DLD1 (cell line): Measurements from ENCODE around the gene HTR3B.
"Not testable (repeated sequence)": the region's sequence is repeated elsewhere in the genome, so short reads cannot be mapped to it uniquely, and the experiment has no call there.

Experiments
- in situ Hi-C: cut with HindIII; loops from 2 replicates; pipeline ENCODE4 v1.10.0; 2017; ENCODE audit warnings: low sequenced_read_pairs

Gene HTR3B

DNA sequence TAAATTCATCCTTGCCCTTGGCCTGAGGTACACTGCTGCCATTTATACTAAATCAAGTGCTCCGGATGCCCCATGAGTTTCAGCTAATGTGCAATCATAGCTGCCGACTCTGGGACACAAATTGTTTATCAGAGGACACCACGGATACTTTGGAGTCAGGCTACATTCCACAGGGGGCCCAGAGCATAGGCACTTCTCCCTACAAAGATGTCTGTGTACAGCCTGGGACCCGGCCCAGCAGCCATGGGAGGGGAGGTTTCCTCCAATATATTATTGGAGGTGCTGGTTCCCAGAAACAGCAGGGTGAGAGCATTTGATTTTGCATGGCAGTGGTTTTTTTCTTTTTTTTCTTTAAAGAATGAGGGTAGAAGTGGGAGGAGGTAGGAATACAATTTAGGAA is 31.3 kb downstream of the HTR3B start:
- in situ Hi-C loops = no loop called here

DNA sequence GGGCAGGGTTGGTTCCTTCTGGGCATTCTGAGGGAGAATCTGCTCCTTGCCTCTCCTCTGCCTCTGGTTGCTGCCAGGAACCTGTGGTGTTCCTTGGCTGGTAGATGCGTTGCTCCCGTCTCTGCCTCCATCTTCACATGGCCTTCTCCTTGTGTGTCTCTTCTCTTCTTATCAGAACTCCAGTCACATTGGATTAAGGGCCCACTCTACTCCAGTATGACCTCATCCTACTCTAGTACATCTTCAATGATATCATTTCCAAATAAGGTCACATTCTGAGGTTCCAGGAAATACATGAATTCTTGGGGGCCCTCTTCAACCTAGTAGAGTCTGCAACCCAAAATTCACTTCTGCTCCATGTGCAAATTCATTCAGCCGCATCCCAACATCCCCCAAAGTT is 33.3 kb downstream of the HTR3B start:
- in situ Hi-C loops = no loop called here

DNA sequence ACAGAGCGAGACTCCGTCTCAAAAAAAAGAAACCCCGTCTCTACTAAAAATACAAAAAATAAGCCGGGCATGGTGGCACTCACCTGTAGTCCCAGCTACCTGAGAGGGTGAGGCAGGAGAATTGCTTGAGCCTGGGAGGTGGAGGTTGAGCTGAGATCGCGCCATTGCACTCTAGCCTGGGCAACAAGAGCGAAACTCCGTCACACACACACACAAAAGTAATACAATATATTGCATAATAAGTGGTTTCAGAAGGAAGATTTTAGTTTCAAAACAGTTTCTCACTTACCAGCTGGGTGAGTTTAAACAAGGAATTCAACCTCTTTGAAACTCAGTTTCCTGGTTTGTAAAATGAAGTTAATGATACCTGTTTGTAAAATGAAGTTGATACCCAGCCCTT is 37.7 kb downstream of the HTR3B start:
- in situ Hi-C loops = no loop called here

DNA sequence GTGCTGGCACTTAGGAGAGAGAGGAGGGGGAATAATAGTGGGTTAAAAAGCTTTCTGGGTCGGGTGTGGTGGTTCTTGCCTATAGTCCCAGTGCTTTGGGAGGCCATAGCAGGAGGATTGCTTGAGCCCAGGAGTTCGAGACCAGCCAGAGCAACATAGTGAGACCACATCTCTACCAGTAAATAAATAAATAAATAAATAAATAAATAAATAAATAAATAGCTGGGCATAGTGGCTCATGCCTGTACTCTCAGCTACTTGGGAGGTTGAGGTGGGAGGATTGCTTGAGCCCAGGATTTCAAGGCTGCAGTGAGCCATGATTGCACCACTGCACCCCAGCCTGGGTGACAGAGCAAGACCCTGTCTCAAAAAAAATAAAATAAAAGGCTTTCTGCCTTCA is 41.6 kb downstream of the HTR3B start:
- in situ Hi-C loops = not testable (repeated sequence)

DNA sequence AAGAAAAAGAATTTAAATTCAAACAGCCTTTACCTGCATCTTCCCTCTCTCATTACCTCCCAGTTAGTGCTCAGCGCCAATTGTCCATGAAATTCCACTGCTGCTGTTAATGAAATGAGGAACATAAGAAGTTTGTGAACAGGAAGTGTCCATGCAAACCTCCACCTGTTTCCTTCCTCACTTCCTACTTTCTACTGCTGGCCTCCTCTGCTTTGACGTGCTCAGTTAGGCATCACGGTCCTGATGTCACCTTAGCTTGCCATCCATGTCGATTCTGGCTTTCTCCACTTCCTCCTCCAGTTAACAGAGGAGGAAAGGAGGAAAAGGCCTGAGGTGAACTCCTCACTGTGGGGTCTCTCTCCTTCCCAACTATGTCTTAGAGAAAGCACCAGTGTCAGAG is 43.4 kb downstream of the HTR3B start:
- in situ Hi-C loops = no loop called here

DNA sequence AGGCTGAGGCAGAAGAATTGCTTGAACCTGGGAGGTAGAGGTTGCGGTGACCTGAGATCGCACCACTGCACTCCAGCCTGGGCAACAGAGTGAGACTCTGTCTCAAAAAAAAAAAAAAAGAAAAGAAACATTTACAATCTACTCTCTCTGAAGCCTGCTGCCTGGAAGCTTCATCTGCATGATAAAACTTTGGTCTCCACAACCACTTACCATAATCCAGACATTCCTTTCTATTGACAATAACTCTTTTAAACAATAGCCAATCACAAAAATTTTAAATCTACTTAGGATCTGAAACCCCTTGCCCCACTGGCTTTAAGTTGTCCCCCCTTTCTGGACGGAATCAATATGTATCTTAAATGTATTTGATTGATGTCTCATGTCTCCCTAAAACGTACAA is 45.3 kb downstream of the HTR3B start:
- in situ Hi-C loops = no loop called here

DNA sequence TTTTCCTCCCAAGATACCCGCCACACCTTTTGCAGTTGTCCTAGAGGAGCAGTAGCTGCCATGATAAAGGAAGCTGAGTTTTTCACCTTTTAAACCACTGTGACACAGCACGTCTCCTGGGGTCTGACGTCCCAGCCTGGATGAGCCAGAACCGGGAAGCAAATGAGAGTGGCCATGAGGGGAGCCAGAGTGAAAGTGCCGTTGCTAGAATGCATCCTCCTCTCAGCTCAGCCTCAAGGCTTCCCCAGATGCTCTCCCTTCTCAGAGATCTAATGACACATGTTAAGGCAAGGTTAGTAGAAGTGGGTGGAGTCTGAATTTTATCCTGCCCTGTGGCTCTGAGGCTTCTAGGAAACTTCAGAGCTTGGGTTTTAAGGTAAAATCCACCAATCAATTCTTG is 46.9 kb downstream of the HTR3B start:
- in situ Hi-C loops = no loop called here

DNA sequence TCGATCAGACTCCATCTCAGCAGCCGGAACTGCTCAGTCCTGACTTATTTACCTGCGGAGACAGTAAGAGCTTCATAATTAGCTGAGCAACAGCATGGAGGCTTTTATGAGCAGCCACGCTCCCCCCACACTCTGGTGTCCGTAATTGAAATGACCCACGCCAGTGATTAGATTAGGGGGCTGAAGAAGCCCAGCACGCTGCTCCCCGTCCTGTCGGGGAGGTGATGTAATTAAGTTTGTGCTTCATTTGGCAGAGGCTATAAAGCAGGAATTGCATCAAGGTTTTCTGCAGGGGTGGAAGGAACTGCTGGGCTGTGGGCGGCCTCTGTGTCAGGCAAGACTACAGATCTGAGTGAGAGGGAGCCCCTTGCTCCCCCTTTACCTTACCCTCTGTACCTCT is 47.5 kb downstream of the HTR3B start:
- in situ Hi-C loops = no loop called here

DNA sequence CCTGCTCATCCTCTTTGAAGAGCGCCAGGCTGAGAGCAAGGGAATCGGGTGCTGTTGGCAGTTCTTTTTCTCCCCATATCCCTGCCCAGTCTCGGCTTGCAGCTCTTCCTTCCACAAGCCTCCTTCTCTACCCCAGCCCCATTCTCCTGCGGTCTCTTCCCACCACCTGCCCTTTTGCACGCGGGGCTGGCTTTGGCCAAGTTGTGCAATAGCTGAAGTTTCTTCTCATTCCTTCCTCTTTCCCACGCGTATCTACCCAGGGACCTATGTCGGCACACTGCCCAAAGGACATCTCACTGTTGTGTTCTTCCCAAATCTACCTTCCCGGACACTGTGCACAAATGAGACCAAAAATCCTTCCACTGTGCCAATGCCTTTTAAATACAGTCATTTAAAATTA is 48.0 kb downstream of the HTR3B start:
- in situ Hi-C loops = no loop called here

DNA sequence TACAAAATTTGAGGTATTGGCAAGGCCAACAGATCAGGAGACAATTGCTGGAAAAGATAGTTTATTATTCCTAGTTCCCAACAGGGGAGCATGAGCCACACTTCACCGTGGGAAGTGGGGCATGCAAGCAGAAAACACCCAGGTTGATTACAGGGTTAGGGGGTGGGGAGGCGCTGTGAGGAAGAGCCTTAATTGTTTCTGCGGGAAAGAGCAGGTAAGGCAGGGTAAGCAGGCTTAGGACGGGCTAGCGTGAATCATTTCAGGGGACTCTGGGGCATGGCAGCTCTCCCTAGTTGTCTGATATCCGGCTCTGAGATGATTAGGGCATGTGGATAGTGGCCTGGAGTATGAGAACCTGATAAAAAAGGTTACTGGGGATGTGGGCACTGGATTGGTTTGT is 49.6 kb downstream of the HTR3B start:
- in situ Hi-C loops = no loop called here

DNA sequence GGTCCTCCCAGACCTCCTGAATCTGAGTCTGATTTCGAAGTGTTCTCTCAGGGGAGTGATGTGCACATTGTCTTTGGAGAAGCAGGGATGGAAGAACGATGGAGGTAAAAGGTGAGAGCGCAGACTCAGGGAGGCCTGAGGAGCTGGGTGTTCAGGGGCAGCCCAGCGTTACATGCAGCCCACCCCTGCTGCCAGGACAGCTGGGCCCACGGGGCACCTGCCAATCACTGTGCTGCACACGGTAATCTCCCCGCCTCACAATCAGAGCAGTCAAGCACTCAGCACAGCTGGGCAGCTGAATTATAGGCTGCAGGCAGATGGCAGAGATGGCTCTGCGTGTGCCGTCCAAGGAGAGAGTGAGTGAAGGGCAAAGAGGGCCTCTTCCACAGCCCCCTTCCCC is 52.4 kb downstream of the HTR3B start:
- in situ Hi-C loops = loop anchor here (5.0 kb wide), 1 partner anchor 50 kb away; no protein-coding TSS in a partner anchor

DNA sequence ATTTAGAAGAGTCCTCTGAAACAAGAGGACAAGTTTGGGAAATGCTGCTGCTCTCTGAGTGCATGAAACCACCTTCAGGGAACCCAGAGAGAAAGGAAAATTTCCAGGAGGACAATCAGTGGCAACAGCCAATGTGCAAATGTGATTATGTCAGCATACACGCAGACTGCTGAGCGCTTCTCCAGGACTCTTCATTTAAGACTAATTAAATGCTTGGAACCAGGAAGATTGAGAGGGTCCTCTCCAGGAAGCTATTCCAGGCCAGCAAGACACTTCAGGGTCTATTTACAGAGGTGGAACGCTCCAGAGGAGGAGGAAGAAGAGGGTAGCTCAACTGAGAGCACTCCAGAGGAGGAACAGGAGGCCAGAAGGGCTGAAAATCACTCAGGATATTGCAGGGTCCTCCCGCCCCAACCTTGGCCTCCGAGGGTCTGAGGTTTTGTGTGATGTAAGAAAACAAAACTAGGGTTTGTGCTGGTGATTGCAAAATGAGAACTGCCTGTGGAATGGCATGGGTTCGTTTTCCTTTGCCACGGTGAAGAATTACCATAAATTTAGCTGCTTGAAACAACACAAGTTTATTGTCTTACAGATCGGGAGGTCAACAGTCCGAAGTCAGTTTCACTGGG is 56.2 kb downstream of the HTR3B start:
- in situ Hi-C loops = no loop called here

DNA sequence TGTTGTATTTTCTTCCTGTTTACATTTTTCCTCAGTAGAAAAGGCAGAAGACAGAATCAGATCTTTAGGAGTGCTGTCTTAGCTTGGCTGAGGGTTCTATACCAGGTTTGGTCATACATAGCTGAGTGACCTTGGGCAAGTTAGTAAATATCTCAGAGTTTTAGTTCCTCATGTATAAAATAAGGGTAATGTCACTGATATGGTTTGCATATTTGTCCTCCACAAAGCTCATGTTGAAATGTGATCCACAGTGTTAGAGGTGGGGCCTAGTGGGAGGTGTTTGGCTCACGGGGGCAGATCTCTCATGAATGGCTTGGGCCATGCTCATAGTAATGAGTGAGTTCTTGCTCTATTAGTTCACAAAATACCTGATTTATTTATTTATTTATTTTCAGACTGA is 62.8 kb downstream of the HTR3B start:
- in situ Hi-C loops = no loop called here

DNA sequence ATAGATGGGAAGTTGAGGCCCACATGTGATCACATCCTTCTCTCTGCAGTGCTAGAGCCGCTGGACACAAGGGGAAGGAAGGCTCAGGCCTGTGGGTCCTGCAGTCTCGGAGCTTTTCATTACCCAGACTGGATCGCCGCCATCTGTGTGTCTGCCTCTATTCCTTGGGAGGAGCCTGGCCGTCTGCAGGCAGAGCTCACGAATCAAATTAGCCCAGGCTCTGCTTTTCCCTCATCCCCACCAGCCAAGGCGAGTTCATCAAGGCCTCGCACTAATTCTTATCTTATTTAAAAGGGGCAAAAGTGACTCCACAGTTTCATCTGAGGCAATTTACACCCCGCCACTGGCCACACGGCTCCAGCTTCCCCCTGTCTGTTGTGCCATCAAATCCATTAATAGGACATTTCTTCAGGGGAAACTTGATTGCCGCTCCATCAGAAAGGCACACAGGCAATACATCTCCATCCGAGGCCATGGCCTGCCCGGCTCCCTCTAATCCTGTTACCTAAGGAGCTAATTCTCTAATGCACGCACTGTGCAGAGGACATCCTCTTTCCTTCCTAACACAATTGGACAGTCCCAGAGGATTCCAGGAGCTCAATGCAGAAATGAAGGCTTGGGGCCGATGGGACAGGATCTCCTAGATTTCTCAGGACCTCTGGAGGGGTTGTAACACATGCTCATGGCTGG is 67.1 kb downstream of the HTR3B start:
- in situ Hi-C loops = no loop called here

DNA sequence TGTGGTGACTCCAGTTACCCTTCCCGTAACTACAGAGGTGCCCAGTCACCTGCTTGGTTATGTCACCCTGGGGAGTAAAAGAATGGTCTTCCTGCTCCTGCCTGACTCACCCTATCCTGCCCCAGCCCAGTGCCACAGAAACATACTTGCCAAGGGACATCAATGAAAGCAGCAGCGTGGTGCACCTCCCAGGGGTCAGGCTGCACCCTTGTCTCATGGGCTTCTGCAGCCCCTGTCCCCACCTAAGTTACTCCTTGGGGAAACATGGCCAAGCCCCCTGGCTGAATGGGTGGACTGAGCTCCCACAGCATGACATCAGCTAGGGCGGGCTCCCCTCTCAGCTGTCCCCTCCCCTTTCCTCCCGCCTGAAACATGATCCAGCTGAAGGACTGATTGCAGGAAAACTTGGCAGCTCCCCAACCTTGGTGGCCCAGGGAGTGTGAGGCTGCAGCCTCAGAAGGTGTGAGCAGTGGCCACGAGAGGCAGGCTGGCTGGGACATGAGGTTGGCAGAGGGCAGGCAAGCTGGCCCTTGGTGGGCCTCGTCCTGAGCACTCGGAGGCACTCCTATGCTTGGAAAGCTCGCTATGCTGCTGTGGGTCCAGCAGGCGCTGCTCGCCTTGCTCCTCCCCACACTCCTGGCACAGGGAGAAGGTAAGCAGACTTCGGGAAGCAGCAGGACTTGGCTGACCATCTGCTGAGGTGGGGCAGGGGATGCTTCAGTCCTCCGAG is 70.3 kb downstream of the HTR3B start, which contains the start of gene HTR3A:
HTR3A (plus strand) TSS at position 368 of the 730 bp plus-strand sequence; CDS start at position 586, 218 bp downstream.
- in situ Hi-C loops = no loop called here

DNA sequence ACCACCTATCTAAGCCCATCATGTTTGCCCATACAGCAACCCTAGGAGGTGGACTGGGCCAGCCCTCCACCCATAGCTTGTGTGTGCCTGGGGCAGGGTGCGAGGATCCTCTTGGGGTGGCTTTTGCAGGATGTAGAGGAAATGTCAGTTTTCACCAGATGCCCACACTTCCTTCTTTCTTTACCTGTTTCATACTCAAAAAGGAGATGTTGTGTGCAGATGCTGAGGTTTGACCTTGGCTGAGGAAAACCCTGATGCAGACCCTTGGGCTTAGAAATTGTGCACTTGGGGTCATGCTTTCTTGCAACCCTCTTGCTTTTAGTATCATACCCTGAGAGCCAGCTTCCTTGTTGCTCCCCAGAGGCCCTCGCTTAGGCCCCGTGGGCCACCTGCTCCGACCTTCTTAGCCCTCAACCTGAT is 72.5 kb downstream of the HTR3B start:
- in situ Hi-C loops = no loop called here

DNA sequence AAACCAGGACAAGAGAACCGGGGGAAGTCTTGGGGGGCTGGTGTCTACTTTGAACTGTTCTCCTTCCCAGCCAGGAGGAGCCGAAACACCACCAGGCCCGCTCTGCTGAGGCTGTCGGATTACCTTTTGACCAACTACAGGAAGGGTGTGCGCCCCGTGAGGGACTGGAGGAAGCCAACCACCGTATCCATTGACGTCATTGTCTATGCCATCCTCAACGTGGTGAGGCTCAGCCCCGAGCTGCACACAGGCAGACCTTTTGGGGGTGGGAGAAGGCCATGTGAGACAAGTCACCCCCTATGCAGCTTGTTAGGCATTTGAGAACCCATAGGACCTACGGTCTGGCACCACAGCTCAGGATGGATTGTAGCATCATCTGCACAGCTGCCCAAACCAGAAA is 73.1 kb downstream of the HTR3B start:
- in situ Hi-C loops = no loop called here

DNA sequence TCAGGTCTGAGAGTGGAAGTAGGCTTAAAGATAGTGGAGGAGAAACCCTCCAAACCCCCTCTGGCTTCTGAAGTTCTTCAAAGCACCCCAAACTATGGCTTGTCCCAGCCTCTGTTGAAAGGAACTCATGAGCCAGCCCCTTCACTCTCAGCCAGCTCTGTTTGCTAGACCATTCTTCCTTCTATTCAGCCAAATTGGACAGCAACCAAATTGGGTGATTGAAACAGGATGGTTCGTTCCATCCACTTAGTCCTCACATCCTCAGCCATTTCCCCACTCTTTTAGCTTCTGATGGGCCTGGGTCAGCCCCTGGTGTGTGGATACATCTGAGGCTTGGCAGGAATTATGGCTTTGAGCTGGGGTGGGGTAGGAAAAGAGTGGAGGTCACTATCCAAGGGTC is 74.8 kb downstream of the HTR3B start:
- in situ Hi-C loops = no loop called here

DNA sequence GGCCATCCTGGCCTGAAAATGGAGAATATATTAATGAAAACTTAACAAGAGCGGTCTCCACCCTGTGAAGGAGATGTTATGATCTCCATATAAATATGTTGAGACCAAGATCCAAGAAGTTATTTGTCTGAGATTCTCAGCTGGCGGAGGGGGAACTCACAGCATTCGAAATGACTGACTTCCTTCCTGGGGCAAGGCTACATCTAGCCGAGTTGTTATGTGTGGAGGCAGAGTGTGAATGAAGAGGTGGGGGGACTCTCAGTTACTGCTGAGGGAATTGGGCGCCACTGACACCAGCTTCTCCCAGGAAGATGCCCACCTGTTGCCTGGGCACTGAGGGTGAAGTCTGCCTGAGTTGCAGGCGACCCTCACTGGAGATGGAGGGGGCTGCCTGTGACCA is 76.2 kb downstream of the HTR3B start:
- in situ Hi-C loops = no loop called here

DNA sequence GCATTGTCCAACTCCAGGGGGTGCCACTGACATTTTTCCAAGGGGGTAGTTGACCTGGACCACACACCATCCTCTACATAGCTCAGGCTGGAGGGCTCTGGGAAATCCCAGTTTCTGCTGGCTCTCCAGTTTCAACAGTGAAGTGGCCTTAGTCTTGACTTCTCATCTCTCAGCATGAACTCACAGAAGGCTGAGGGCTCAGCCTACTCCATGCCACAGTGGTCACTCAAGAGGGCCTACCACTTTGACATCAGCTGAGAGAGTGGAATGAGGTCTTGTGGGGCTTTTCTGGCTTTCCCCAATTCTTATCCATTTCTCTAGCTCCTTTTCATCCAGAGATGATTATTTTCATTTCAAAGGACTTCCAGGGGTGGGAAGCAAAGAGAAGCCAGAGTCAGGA is 77.7 kb downstream of the HTR3B start:
- in situ Hi-C loops = no loop called here

DNA sequence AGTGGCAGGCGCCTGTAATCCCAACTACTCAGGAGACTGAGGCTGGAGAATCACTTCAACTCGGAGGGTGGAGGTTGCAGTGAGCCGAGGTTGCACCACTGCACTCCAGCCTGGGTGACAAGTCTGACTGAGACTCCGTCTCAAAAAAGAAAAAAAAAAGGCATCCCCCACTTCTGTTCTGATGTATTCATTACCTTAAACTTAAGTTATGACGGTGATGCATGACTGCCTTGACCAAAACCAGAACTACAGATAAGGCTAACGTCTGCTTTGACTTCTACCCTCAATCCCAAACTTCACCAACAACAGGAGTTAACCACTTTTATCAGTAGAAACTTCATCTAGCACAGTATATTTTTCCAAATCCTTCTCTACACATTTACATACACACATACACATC is 80.2 kb downstream of the HTR3B start:
- in situ Hi-C loops = no loop called here

DNA sequence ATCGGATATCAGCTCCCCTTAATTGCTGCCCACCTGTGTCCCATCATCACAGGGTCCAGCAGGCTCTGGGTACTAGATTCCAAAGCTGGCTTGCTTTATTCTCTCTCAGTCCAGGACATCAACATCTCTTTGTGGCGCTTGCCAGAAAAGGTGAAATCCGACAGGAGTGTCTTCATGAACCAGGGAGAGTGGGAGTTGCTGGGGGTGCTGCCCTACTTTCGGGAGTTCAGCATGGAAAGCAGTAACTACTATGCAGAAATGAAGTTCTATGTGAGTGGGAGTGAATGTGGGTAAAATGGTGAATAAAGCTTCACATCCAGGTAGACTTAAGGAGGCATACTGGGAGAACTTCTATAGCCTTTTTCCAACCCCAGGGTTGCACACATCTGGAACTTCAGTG is 81.3 kb downstream of the HTR3B start:
- in situ Hi-C loops = no loop called here
